GM18502 (cell line): ENCODE data around the gene SCLY.

Source experiments
- ATAC-seq: cut with Tn5 transposase; IDR thresholded peaks from one replicate; pipeline ENCODE4 v1.9.1; 2021; ENCODE audit warnings: mild to moderate bottlenecking; ENCODE audit not compliant: unreplicated experiment, poor library complexity

The SCLY gene

DNA sequence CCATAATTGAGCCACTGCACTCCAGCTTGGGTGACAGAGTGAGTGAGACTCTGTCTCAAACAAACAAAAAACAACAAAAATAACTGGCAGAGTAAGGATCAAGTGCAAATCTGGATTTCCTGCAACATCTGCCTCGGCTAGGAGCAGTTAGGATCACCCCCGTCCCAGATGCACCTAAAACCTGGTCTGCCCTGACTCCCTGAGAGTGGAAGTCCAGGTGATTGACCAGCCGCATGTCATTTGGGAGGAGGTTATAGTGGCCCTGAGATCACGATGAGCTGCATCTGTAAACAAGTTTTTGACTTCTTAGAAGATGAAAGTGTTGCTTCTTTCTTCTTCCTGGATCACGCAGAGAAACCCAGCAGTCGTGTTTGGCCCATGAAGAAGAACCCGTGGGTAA lies 34.3 kb downstream of the SCLY start:
- ATAC-seq: no peak

DNA sequence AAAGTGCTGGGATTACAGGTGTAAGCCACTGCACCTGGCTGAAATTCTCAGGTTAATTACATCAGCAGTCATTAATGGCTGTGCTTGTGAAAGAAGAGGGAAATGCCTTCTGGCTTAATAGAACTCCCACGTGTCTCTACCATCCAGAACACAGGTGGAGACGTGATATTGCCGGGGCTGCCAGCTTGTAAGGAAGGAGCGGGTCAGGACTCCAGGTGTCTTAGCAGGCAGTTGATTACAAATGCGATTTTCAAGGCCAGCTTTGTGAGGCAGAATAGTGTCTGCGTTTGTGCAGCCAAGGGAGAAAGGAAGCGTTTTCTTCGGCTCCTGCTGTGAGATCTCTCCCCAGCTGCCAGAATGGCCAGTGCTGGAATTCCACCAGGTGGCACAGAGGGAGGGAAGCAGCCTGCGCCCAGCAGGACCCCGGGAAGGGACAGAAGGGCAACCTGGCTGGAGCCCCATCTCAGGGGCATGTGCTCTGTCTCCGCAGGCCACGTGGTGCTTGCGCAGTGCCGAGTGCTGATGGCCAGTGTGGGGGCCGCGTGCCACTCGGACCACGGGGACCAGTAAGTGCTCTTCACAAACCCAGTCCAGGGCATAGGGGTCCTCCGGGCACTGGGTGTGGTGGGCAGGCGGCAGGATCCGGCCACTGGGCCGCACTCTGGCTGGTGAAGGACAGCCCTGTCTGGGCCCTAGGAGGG lies 35.7 kb downstream of the SCLY start:
- no peak for ATAC-seq

DNA sequence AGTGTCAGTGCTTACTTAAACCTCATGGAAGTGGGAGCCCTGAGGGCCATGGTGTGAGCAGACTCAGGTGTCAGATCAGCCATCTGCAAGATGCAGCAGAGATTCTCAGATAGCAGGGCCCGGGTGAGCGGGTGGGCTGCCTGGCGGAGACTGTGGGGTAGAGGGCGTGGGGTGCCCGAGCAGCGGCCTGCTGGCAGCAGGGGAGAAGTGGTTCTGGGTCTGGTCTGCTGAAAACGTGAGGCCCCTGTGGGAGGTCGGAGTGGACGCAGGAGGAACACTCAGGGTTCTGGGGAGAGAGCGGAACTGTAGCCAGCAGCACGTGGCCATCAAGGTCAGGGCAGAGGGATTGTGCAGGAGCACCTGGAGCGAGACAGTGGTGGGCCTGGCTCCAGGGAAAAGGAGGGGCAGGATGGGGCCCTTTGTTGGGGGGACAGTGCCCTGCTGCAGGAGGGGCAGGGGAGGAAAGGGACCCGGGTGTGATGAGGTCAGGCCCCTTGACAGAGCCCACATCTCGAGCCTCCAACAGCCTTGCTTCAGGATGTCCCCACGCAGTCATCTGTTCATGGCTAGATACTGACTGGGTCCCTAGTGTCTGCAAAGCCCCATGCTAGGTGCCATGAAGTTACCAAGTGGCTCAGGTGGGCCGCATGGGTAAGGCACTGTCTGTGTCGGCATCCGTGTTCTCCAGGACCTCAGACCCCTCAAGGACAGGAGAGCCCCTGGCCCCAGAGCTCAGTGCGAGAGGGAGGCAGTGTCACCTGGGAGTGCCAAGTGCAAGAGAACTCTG lies 36.6 kb downstream of the SCLY start:
- ATAC-seq: no peak

DNA sequence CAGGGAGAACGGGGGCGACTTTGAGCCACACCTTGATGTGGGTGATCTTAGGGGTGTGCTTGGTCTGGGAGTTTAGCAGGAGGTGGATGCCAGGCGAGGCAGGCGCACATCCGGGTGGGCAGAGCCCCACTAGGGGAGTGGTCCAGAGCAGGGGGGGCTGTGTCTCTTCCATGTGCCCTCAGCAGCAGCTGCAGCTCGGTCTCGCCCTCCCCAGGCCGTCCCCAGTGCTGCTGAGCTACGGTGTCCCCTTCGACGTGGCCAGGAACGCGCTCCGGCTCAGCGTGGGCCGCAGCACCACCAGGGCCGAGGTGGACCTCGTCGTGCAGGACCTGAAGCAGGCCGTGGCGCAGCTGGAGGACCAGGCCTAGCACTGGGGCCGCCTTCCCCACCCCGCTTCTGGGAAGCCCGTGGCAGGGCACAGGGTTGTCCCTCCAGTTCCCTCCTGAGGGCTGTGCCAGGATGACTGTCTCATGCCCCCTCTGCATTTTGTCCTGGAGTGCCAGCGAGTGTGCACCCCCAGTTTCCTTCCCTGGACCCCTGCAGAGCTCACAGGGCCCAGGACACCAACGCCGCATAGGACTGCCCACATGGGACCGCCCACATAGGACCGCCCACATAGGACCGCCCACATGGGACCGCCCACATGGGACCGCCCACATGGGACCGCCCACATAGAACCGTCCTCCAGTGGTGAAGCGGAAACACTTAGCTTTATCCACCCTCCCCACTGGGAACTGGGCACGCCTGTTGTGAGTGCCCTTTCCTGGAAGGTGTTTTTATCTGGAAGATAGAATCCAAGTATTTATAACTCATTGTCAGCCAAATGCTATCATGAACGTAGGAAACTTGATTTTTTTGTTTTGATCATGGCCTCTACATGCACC lies 37.4 kb downstream of the SCLY start:
- ATAC-seq: peak; percentile 76

GRCh38 chr2:238098901-238099713 lies 38.3 kb downstream of the SCLY start:
- no peak for ATAC-seq

DNA sequence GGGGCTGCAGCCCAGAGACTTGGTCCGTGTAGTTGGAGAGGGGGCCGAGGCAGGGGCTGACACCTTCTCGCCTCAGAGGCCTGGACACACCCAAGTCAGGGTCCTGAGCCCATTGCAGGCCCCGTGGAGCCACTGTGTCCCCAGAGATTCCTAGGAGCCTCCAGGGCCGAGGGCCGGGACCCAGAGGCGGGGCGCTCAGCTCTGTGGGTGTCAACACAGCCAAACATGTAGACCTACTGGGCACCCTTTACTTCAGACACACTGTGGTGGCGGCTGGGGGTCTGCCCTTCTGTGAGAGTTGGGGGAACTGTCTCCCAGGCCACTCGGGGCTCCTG lies 38.9 kb downstream of the SCLY start:
- no peak for ATAC-seq

DNA sequence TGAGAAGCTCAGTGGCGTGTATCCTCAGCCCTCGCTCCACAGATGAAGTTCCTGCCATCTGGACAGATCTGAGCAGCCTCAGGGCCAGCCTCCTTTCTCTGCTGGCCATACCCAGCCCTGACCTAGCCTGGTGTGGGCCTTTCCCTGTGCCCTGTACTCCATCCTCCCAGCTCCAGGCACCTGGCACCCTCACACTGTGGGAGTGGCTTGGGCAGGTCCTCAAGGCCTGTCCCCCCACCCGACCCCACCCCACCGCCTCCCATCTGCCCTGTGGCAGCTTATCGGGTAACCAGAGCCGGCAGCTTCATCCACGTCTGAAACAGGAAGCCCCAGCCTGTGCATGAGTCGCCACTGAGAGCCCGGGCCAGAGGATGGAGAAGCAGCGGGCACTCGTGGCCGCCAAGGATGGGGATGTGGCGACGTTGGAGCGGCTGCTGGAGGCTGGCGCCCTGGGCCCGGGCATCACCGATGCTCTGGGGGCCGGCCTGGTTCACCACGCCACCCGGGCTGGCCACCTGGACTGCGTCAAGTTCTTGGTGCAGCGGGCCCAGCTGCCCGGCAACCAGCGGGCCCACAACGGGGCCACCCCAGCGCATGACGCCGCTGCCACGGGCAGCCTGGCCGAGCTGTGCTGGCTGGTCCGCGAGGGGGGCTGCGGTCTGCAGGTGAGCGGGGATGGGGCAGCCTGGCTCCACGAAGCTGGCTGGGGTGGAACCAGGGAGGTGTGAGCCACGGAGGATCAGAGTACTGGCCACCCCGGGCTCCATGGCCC lies 39.4 kb downstream of the SCLY start, which contains the start of gene ESPNL:
Gene ESPNL (plus strand): TSS at position 292 of the 772 bp plus-strand sequence. CDS start 80 bp downstream, at position 372.
- ATAC-seq: no peak

DNA sequence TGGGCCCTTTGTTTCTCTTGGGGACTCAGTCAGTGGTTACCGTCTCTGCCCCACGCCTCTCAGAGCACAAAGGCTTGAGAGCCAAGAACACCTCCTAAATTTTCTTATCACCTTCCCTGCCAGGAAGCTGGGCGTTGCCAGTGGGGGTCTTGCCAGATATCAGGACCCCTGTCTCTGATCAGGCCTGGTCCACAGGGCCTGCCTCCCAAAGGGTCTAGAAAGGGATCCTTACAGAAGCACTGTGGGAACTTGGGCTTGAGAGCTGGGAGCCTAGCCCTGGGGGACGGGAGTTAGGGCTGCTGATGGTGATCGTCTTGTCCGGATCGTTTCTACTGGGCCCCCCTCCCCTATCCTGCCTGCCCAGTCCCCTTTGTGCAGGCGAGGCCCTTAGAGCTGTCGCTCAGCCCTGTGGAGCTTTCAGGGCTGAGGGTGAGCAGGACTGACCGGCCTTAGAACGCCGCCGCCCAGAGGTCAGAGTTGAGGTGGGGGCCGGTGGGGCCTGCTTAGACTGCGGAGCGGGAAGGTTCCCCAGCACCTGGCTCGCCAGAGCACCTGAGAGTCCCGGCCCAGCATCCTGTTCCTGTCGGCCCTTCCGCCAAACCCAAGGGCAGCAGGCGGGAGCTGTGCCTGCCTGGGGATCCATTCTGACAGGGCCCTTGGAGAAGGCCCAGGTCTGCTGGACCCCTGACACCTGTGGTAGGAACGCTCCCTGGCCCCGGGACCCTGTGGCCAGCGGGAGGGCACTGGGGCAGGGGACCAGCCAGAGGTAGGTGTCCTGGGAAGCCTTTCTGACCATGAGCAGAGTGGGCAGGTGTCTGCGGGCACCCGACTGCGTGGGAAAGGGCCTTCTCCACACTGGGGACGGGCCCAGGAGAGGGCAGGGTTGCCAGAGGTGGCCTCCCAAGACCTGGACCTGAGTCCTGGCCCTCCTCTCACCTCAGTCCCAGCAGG lies 40.3 kb downstream of the SCLY start:
- ATAC-seq: no peak

GRCh38 chr2:238101891-238102841 lies 41.4 kb downstream of the SCLY start:
- ATAC-seq: no peak

DNA sequence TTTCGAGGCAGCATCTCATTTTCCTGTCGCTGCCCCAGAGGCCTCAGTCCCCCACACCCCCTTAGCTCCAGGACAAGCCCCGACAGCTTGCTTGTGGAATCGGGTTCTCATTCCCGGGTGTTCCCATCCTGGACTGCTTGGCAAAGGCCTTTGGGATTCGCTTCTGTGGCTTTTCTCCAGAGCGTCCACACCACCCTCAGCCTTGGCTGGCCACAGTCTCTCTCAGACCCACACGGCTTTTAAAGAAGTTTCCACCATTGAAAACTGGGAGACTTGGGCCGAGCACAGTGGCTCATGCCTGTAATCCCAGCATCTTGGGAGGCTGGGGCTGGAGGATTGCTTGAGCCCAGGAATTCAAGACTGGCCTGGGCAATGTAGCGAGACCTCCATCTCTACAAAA lies 42.1 kb downstream of the SCLY start:
- ATAC-seq: no peak

DNA sequence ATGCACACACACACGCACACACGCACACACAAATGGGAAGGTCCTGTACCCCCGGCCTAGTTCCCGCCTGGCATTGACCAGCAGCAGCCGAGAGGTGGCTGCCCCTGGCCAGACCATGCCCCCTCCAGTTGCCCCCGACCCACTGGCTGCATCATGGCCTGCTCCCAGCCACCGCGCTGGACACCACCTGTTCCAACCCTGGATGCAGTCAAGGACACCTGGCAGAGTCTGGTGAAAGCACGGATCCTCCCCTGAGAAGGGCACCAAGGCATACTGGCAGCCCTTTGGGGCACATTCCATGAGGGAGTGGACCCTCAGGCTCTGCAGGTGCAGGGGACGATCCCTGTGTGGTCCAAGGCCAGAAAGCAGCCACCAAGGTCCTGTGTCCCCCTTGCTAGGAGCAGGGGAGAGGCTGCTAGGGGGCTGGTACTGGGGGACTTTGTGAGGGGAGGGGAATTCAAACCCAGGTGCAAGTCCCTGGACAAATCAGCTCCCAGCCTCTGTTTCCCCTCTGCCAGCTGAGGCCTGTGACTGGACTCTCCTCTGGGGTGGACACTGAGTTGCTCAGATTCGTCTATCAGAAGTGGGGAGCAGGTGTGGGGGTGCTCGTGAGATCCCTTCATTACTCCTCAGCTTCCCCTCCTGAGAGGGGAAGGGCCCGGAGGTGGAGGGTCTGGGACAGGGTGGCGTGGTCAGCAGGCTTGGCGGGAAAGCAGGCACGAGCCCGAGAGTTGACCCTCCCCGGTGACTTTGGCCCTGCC lies 42.8 kb downstream of the SCLY start:
- no peak for ATAC-seq

DNA sequence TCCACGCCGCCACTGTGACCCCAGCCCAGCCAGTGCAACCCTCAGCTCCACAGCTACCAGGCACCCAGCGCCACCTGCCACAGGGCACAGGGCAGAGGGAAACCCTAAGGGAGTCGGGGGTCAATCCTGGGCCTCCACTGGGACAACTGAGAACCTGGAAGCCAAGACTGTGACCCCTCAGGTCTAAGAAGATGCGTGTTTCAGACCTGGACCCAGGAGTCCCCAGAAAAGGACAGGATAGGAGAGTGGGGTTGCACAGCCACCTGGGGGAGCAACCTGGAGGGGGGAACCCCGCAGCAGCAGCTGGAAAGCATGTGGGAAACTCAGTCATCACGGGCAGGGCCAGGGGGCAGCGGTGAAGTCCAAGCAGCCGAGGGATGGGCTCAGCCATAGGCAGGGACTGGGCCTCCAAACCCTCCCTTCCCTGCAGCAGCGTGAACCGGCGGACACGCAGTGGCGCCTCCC lies 43.5 kb downstream of the SCLY start:
- ATAC-seq: no peak

DNA sequence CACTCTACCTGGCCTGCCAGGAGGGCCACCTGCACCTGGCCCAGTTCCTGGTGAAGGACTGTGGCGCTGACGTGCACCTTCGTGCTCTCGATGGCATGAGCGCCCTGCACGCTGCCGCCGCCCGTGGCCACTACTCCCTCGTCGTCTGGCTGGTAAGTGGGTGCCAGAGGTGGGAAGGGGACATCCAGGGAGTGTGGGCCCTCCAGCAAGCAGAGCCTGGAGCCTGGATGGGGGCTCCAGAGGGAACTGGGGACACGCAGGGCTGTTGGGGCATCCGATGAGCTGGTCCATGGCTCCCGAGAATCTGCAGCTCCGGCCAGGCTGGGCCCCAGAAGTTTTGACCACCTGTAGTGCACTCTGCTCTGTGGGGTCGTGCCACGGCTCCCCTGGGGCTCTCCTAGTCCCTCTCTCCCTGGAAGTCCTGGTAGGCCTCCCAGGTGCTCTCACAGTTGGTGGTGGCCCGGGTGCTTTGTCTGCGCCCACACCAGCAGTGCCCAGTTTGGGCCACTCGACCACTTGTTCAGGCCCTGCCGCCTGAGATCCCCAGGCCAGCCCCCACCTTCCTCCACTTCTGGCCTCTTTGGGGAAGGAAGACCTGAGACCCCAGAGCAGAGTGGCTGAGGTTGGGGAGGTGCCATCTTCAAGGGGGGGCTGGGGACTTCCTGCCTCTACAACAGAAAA lies 44.0 kb downstream of the SCLY start:
- ATAC-seq: no peak

DNA sequence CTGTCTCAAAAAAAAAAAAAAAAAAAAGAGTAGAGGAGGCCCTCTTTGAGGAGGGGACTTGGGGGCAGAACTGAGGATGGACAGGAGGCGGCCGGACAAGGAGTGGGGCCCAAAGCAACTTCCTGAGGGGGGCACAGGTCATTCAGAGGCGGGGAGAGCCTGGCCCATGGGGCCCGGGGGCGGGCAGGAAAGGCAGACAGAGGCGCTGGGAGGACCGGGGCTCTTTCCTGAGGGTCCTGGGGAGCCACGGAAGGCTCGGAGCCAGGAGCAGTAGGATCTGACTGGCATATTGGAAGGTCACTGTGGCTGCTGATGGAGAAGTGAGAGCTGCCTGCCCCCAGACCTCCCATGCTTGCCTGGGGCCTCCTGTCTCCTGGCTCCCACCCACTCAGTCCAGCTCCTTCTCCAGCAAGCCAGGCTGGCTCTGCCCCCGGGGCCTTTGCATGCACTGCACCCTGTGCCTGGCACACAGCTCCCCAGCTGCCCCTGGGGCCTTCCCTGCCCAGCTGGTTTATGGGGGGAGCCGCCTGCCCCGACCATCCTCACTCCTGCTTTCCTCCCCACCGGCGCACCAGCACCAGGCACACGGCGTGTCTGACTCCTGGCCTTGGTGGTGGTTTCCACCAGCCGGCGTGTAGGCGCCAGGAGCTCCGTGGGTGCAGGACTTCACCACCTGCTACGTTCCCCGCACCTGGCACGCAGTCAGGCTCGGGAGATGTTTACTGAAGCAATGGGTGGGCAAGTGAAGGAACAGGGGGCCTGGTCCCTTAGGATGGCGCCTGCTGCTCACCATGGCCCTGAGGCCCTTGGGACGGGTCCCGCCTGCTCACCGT lies 44.9 kb downstream of the SCLY start:
- ATAC-seq: no peak

DNA sequence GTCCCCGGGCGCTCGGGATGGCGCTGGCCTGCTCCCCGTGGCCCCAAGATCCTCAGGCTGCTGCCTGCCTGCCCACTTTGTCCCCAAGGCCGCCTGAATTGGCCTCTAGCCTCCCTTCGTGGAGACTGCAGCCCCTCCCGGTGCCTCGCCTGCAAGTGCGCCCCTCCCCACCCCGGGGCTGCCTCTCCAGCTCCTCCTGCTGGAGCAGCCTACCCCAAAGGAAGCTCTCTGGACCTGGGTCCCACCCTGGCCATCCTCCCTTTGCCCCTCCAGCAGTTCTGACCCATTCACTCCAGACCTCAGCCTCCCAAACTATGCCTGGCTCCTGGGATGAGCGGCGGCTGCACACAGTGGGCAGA lies 45.5 kb downstream of the SCLY start:
- ATAC-seq: no peak
